Ascending aorta (tissue), 2 donors: ENCODE measurements around the gene OGFOD2. TPM values are rescaled to one million over a fixed set of nuclear protein-coding genes. Genes with fewer than 3 reads are reported as not detected.
"Not testable (repeated sequence)": the region's sequence is repeated elsewhere in the genome, so short reads cannot be mapped to it uniquely, and the experiment has no call there.

ENCODE experiments used
- DNase-seq, 2 donors: peaks; one replicate each; pipeline ENCODE4 v3.0.0-alpha.2; 2019; ENCODE audit warnings: low spot score in 2 of 2
- H3K27ac ChIP-seq, 2 donors: fragments of 200-600 bp; sonication (generic); one replicate each; pipeline ENCODE4 v1.5.1; 2016 to 2017; ENCODE audit warnings: mild to moderate bottlenecking in 1 of 2
- H3K27me3 ChIP-seq: fragments of 200-600 bp; sonication (generic); one replicate; pipeline ENCODE4 v1.5.1; 2017
- H3K36me3 ChIP-seq, 2 donors: fragments of 200-600 bp; sonication (generic); one replicate each; pipeline ENCODE4 v1.5.1; 2016
- H3K4me1 ChIP-seq, 2 donors: fragments of 200-600 bp; sonication (generic); one replicate each; pipeline ENCODE4 v1.5.1; 2016 to 2017; ENCODE audit warnings: mild to moderate bottlenecking in 1 of 2
- H3K4me3 ChIP-seq, 2 donors: fragments of 200-600 bp; sonication (generic); one replicate each; pipeline ENCODE4 v1.5.1; 2016 to 2017; ENCODE audit warnings: mild to moderate bottlenecking in 1 of 2
- H3K9me3 ChIP-seq, 2 donors: fragments of 200-600 bp; sonication (generic); one replicate each; pipeline ENCODE4 v1.5.1; 2016
- intact Hi-C: fragments of 100-400 bp; cut with DNase I; formaldehyde crosslinking; loops from one replicate; pipeline ENCODE4 v1.15.1; 2023
- total RNA-seq: library from RNA; depleted of rRNA; stranded (reverse); fragments of >200 nt; gene quantifications from one replicate; pipeline ENCODE4 v1.1.0, GENCODE V29; 2016
- TF ChIP-seq, protein P1 (sequence below), 3 experiments: fragments of 200-600 bp in 2 of 3; fragments of 450-650 bp in 1 of 3; sonication (generic) in 2 of 3; IDR thresholded peaks; one replicate each; pipeline ENCODE4 v1.5.1; 2016 to 2019; ENCODE audit warnings: antibody characterized with exemption in 3 of 3, mild to moderate bottlenecking in 1 of 3, moderate library complexity in 1 of 3

The OGFOD2 gene
- total RNA-seq, 1 donor from 2014 or later: 19.6 TPM

DNA sequence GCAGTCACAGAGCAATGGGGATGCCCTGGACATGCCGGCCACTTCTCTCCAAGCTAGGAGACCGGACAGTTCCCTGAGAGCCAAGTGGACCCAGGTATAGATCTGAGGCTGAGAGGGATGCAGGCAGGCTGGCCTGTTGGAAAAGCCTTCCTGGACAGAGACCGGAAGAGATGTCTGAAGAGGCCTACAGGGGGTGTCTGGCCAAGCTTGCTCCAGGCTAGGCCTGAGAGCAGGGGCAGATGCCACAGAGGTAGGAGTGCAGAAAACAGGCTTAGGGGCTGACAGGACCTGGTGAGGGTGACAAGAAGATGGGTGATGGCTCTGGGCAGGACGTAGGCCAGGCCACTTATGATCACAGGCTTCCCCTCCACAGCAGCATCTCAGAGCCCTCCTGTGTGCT, 35.6 kb downstream of the OGFOD2 start:
- Histone ChIP-seq H3K36me3 (peaks cover 11 to 12% of the 10 kb centered on the region in 2 donors), H3K4me3 (no peak overlapping the region), H3K27me3 (no peaks in the 10 kb centered on the region), H3K27ac (no peak overlapping the region), H3K9me3 (no peaks in the 10 kb centered on the region), H3K4me1 (no peaks in the 10 kb centered on the region)
- TF ChIP-seq, protein P1, sequence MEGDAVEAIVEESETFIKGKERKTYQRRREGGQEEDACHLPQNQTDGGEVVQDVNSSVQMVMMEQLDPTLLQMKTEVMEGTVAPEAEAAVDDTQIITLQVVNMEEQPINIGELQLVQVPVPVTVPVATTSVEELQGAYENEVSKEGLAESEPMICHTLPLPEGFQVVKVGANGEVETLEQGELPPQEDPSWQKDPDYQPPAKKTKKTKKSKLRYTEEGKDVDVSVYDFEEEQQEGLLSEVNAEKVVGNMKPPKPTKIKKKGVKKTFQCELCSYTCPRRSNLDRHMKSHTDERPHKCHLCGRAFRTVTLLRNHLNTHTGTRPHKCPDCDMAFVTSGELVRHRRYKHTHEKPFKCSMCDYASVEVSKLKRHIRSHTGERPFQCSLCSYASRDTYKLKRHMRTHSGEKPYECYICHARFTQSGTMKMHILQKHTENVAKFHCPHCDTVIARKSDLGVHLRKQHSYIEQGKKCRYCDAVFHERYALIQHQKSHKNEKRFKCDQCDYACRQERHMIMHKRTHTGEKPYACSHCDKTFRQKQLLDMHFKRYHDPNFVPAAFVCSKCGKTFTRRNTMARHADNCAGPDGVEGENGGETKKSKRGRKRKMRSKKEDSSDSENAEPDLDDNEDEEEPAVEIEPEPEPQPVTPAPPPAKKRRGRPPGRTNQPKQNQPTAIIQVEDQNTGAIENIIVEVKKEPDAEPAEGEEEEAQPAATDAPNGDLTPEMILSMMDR (IDR thresholded peaks at IDR 0.05): no peak
- DNase-seq: no peak
- intact Hi-C loops: no loop called here

DNA sequence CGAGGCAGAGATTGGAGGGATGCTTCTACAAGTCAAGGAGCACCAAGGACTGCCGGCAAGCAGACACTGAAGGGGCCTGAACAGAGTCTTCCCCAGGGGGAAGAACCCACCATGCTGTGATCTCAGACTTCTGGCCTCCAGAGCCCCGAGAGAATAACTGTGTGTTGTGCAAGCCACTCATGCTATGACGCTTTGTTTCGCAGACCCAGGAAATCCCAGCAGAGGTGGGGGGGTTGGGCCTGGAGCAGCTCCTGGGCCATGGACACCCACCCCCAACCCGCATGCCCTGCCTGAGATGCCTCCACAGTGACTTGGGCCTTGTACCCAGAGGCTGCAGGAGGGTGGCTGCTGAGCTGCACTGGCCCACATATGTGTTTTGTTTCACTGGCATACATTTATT, 36.7 kb downstream of the OGFOD2 start:
- TF ChIP-seq, protein P1 (IDR thresholded peaks at IDR 0.05): no peak
- H3K9me3 ChIP-seq: no peaks in the 10 kb centered on the region
- intact Hi-C loops: no loop called here
- H3K27ac ChIP-seq: no peak overlapping the region
- no peaks in the 10 kb centered on the region for H3K27me3 ChIP-seq
- DNase-seq: no peak
- H3K36me3 ChIP-seq: peaks cover 11 to 12% of the 10 kb centered on the region in 2 donors
- H3K4me1 ChIP-seq: no peaks in the 10 kb centered on the region
- no peak overlapping the region for H3K4me3 ChIP-seq

DNA sequence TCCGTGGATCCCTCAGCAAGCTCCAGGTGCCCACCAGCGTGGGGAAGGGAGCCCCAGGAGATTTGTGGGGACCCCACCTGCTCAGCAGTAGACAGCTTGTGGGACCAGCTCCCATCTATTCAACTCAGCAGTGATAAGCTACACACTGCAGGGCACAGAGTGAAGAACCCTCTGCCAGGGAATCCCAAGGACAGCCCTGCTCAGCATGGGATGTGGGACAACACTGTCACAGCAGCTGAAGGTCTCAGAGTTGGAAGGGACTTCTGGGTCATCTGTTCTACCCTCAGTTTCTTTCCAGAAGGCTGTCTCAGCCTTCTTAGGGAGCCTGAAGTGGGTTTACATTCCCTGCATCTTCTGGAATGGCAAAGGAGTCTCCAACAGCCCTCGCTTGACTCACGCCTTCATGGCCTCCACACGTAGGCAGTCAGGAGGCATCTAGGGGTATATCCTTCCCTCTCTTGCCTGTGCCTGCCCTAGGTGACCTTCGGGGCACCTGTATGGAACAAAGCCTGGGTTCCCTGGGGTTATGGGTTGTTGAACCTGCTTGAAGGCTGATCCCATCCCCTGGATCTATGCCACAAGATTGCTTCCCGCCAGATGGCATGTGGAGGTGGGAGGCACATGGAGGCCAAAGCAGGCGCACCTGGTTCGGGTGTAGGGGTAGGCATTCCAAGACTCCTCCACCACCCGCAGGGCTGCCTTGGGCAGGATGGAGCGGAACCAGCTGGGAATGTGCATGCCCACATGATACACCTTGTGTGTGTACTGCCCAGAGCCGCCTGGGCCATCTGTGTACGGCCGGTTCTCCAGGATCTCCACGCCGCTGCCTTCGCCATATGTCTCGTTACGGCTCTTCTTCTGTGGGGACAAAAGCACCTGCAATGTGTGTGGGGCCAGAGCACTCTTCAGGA, 38.4 kb downstream of the OGFOD2 start:
- no peak for DNase-seq
- Histone ChIP-seq H3K9me3 (no peaks in the 10 kb centered on the region), H3K4me1 (no peaks in the 10 kb centered on the region), H3K27me3 (no peaks in the 10 kb centered on the region), H3K27ac (no peak overlapping the region), H3K4me3 (no peak overlapping the region), H3K36me3 (peaks cover 8 to 9% of the 10 kb centered on the region in 2 donors)
- TF ChIP-seq, protein P1 (IDR thresholded peaks at IDR 0.05): no peak
- intact Hi-C loops: no loop called here

DNA sequence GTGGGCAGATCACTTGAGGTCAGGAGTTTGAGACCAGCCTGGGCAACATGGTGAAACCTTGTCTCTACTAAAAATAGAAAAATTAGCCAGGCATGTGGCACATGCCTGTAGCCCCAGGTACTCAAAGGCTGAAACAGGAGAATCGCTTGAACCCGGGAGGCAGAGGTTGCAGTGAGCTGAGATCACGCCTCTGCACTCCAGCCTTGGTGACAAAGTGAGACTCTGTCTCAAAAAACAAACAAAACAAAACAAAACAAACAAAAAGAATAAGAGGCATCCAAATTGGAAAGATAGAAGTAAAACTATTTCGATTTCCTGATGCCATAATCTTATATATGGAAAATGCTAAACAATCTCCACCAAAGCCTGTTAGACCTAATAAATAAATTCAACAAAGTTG, 39.4 kb downstream of the OGFOD2 start:
- H3K27ac ChIP-seq, H3K4me1 ChIP-seq, H3K27me3 ChIP-seq, H3K36me3 ChIP-seq, H3K4me3 ChIP-seq, DNase-seq, intact Hi-C loops, H3K9me3 ChIP-seq: not testable (repeated sequence)

DNA sequence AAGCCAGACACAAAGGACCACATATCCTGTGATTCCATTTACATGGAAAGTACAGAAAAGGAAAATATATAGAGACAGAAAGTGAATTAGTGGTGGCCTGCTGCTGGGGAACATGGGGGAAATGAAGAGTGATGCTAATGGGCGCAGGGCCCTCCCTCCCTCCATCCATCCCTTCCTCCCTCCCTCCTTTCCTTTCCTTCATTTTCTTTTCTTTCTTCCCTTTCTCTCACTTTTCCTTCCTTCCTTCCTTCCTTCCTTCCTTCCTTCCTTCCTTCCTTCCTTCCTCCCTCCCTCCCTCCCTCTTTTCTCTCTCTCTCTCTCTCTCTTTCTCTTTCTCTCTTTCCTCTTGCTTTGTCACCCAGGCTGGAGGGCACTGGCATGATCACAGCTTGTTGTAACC, 42.7 kb downstream of the OGFOD2 start:
- H3K36me3 ChIP-seq: no peaks in the 10 kb centered on the region
- H3K4me1 ChIP-seq: no peaks in the 10 kb centered on the region
- H3K27ac ChIP-seq: no peak overlapping the region
- TF ChIP-seq, protein P1 (IDR thresholded peaks at IDR 0.05): no peak
- intact Hi-C loops: no loop called here
- H3K9me3 ChIP-seq: no peaks in the 10 kb centered on the region
- no peak for DNase-seq
- H3K27me3 ChIP-seq: no peaks in the 10 kb centered on the region
- no peak overlapping the region for H3K4me3 ChIP-seq

DNA sequence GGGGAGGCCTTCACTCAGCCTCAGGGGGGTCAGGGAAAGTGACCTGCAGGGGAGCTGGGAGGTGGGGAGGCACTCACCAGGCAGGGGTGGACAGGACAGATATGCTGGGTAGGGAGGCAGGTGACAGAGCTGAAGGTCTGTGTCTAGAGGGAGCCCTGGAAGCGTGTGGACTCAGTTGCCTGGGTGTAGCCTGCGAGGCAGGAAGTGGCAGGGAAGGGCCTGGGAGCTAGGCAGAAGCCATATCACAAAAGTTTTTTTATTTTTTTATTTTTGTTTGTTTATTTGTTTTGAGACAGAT, 44.7 kb downstream of the OGFOD2 start:
- no peak for DNase-seq
- no peaks in the 10 kb centered on the region for H3K27me3 ChIP-seq
- intact Hi-C loops: no loop called here
- no peaks in the 10 kb centered on the region for H3K4me1 ChIP-seq
- H3K9me3 ChIP-seq: no peaks in the 10 kb centered on the region
- H3K4me3 ChIP-seq: no peak overlapping the region
- H3K36me3 ChIP-seq: no peaks in the 10 kb centered on the region
- TF ChIP-seq, protein P1 (IDR thresholded peaks at IDR 0.05): no peak
- no peak overlapping the region for H3K27ac ChIP-seq
